H1 (cell line): ENCODE measurements around the gene TMEM250.

Experiments
- ZNF274 ChIP-seq: IDR thresholded peaks from 2 replicates; pipeline ENCODE4 v1.7.0; 2012; ENCODE audit warnings: low read length, borderline replicate concordance; ENCODE audit errors: extremely low read depth
- TF ChIP-seq, protein P1 (sequence below), 3 experiments: IDR thresholded peaks; 1 replicate in 2 of 3; 2 replicates in 1 of 3; pipeline versions ENCODE4 v1.5.1 to v1.6.1; 2011; ENCODE audit warnings: low read length in 3 of 3, mild to moderate bottlenecking in 3 of 3, inconsistent platforms in 2 of 3, low read depth in 1 of 3, moderate library complexity in 1 of 3; ENCODE audit not compliant: insufficient read depth in 1 of 3; ENCODE audit errors: control extremely low read depth in 1 of 3
- TF ChIP-seq, protein P2 (sequence below): IDR thresholded peaks from 2 replicates; pipeline ENCODE4 v1.6.1; 2011; ENCODE audit warnings: low read length, improper control_type of control experiment

DNA sequence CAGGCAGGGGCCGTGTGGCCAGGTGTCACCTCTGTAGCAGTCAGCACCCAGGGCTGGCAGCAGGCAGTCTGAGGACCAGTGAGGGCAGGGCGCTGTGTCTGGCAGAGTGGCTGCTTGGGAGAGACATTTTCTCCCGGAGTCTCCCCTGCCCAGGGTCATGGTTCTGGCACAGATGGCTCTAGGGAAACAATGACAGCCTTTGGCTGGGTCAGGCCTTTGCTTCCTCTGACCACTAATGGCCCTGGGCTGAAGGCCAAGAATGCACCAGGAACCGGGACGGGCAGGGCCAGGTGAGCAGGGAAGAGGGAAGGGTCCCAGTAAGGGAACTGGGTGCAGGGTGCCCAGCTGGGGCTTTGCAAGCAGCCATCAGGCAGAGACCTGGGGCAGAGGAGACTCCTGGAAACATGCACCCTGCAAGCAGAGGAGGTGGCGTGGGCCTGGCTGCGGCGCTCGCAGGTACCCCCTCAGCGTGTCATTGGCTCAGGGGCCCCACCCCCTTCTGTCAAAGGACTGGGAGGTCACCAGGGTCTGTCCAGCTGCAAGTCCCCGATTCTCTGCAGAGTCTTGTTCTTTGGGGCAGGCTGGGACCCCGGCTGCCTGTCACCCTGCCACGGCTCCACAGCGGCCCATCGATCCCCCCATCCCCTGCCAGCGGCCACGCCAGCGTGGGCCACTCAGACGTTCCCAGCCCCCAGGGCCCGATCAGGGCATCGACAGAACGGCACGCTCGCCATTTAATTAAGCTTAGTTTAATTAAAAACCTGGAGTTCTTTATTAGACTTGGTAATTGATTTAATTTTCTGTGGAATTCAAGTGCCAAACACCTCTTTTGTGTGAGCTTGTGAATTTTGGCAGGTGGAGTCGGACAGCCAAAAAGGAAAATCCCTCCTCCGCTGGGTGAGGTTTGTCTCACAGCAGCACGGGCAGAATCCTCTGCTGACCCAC lies 18.9 kb upstream of the TMEM250 start:
- TF ChIP-seq, protein P1, sequence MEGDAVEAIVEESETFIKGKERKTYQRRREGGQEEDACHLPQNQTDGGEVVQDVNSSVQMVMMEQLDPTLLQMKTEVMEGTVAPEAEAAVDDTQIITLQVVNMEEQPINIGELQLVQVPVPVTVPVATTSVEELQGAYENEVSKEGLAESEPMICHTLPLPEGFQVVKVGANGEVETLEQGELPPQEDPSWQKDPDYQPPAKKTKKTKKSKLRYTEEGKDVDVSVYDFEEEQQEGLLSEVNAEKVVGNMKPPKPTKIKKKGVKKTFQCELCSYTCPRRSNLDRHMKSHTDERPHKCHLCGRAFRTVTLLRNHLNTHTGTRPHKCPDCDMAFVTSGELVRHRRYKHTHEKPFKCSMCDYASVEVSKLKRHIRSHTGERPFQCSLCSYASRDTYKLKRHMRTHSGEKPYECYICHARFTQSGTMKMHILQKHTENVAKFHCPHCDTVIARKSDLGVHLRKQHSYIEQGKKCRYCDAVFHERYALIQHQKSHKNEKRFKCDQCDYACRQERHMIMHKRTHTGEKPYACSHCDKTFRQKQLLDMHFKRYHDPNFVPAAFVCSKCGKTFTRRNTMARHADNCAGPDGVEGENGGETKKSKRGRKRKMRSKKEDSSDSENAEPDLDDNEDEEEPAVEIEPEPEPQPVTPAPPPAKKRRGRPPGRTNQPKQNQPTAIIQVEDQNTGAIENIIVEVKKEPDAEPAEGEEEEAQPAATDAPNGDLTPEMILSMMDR (IDR thresholded peaks at IDR 0.05; ENCODE audit: control extremely low read depth in 1 of 3, insufficient read depth in 1 of 3, low read depth in 1 of 3, low read length in 3 of 3): no peak
- TF ChIP-seq, protein P2, sequence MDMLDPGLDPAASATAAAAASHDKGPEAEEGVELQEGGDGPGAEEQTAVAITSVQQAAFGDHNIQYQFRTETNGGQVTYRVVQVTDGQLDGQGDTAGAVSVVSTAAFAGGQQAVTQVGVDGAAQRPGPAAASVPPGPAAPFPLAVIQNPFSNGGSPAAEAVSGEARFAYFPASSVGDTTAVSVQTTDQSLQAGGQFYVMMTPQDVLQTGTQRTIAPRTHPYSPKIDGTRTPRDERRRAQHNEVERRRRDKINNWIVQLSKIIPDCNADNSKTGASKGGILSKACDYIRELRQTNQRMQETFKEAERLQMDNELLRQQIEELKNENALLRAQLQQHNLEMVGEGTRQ: no peak
- no peak for TF ChIP-seq ZNF274
